Gastroesophageal sphincter (tissue), 4 donors: ENCODE data around the gene CYBRD1. TPM values are rescaled to one million over a fixed set of nuclear protein-coding genes. Genes with fewer than 3 reads are reported as not detected.
"Not testable (repeated sequence)": the region's sequence is repeated elsewhere in the genome, so short reads cannot be mapped to it uniquely, and the experiment has no call there.

Experiments
- ATAC-seq: fragments of 150-250 bp; one replicate; pipeline ENCODE4 v1.9.1; 2016; ENCODE audit warnings: mild to moderate bottlenecking, moderate library complexity
- H3K27ac ChIP-seq, 4 donors: fragments of 200-600 bp; sonication (generic) in 3 of 4; 1 replicate in 3 of 4; 2 replicates in 1 of 4; pipeline ENCODE4 v1.5.1; 2016 to 2019
- H3K27me3 ChIP-seq: fragments of 200-600 bp; sonication (generic); one replicate; pipeline ENCODE4 v1.5.1; 2019
- H3K36me3 ChIP-seq, 2 donors: fragments of 200-600 bp; sonication (generic); one replicate each; pipeline ENCODE4 v1.5.1; 2019; ENCODE audit warnings: control low read depth in 1 of 2
- H3K4me1 ChIP-seq, 3 donors: fragments of 200-600 bp; sonication (generic); 1 replicate in 2 of 3; 2 replicates in 1 of 3; pipeline ENCODE4 v1.5.1; 2016 to 2019; ENCODE audit warnings: control low read depth in 2 of 3
- H3K4me3 ChIP-seq, 2 donors: fragments of 200-600 bp; sonication (generic); one replicate each; pipeline ENCODE4 v1.5.1; 2019; ENCODE audit warnings: mild to moderate bottlenecking in 1 of 2, moderate library complexity in 1 of 2
- H3K9me3 ChIP-seq, 3 donors: fragments of 200-600 bp; sonication (generic); one replicate each; pipeline ENCODE4 v1.5.1; 2017 to 2019; ENCODE audit warnings: control low read depth in 2 of 3
- CTCF ChIP-seq, 4 experiments: fragments of 200-600 bp in 2 of 4; fragments of 450-650 bp in 2 of 4; sonication (generic) in 1 of 4; IDR thresholded peaks; one replicate each; pipeline ENCODE4 v1.5.1; 2017 to 2019; ENCODE audit warnings: antibody characterized with exemption in 4 of 4, mild to moderate bottlenecking in 2 of 4, moderate library complexity in 2 of 4
- EP300 ChIP-seq: sonication (generic); formaldehyde crosslinking; IDR thresholded peaks from one replicate; pipeline ENCODE4 v1.6.1; 2017; ENCODE audit warnings: antibody characterized with exemption, mild to moderate bottlenecking
- POLR2A ChIP-seq, 2 donors: fragments of 450-650 bp; IDR thresholded peaks; one replicate each; pipeline ENCODE4 v1.6.1; 2017; ENCODE audit warnings: antibody characterized with exemption in 2 of 2, mild to moderate bottlenecking in 2 of 2, moderate library complexity in 1 of 2
- POLR2AphosphoS5 ChIP-seq: sonication (generic); formaldehyde crosslinking; IDR thresholded peaks from one replicate; pipeline ENCODE4 v1.6.1; 2017; ENCODE audit warnings: antibody characterized with exemption
- WGBS, 2 donors: methylation state at CpG; one replicate each; pipeline ENCODE4 v1.1.5; 2018; ENCODE audit warnings: low coverage in 1 of 2; 5-methylcytosine and 5-hydroxymethylcytosine counted together
- total RNA-seq, 4 donors: library from RNA; depleted of rRNA; stranded (reverse); fragments of >200 nt; gene quantifications; one replicate each; pipeline ENCODE4 v1.1.0, GENCODE V29; 2016

The CYBRD1 gene
- total RNA-seq, 4 donors from 2014 or later, result 168 to 365 (median 242) TPM

- H3K27me3 ChIP-seq, result no peaks in the 10 kb centered on the region
- H3K27ac ChIP-seq, result no peak overlapping the region
- no peaks in the 10 kb centered on the region for H3K4me1 ChIP-seq
- peaks cover 0 to 19% of the 10 kb centered on the region in 2 donors for H3K36me3 ChIP-seq
- ATAC-seq, result no peak
- no peak overlapping the region for H3K4me3 ChIP-seq
- TF ChIP-seq POLR2A (IDR thresholded peaks at IDR 0.05) (no peak), EP300 (no peak), CTCF (IDR thresholded peaks at IDR 0.05) (no peak), POLR2AphosphoS5 (no peak)
- no peaks in the 10 kb centered on the region for H3K9me3 ChIP-seq
- 95 to 96% methylated on average over 4 of the region's 4 CpGs for WGBS, 2 donors
Measured at GRCh38 chr2:171487803-171488259, 34.4 kb upstream of the CYBRD1 start.

- Histone ChIP-seq H3K9me3 (no peaks in the 10 kb centered on the region), H3K27ac (no peak overlapping the region), H3K4me3 (no peak overlapping the region), H3K4me1 (no peaks in the 10 kb centered on the region), H3K36me3 (peaks cover 0 to 7% of the 10 kb centered on the region in 2 donors), H3K27me3 (no peaks in the 10 kb centered on the region)
- 96 to 100% methylated on average over 2 of the region's 2 CpGs for WGBS, 2 donors
- TF ChIP-seq POLR2A (IDR thresholded peaks at IDR 0.05) (no peak), CTCF (IDR thresholded peaks at IDR 0.05) (no peak), POLR2AphosphoS5 (no peak), EP300 (no peak)
- ATAC-seq, result no peak
Measured at GRCh38 chr2:171490577-171490976, 31.7 kb upstream of the CYBRD1 start.

DNA sequence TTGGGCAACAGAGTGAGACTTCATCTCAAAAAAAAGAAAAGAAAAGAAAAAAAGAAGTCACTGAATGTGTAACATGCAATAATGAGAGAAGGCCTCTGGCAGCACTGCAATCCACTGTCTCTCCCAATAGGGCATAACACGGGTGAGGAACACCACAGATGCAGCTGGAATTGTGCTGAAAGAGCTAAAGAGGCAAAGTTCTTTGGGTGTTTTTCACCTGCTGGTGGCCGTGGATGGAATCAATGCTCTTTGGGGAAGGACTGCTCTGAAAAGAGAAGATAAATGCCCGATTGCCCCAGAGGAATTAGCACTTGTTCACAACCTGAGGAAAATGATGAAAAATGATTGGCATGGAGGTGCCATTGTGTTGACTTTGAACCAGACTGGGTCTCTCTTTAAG is 31.0 kb upstream of the CYBRD1 start:
- ATAC-seq, result no peak
- Histone ChIP-seq H3K4me1 (no peaks in the 10 kb centered on the region), H3K27me3 (no peaks in the 10 kb centered on the region), H3K36me3 (peaks cover 0 to 6% of the 10 kb centered on the region in 2 donors), H3K27ac (no peak overlapping the region), H3K9me3 (no peaks in the 10 kb centered on the region), H3K4me3 (no peak overlapping the region)
- TF ChIP-seq CTCF (IDR thresholded peaks at IDR 0.05), result no peak
- no peak for TF ChIP-seq POLR2A (IDR thresholded peaks at IDR 0.05)
- TF ChIP-seq EP300, result no peak
- TF ChIP-seq POLR2AphosphoS5, result no peak
- WGBS, 2 donors, result 78 to 100% methylated on average over 1 to 3 of the region's 3 CpGs

DNA sequence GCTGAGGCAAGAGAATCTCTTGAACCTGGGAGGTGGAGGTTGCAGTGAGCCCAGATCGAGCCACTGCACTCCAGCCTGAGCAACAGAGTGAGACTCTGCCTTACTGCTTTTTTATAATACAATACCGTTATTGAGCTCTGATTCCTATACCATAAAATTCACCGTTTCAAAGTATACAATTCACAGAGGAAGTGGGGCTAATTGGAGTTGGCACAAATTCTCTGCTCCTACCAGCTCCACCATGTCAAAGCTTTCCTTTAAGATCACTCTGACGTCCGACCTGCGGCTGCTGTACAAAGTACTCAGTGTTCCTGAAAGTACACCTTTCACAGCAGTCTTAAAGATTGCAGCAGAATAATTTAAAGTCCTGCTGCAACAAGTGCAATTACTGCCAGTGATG is 29.6 kb upstream of the CYBRD1 start:
- no peak overlapping the region for H3K27ac ChIP-seq
- no peak overlapping the region for H3K4me3 ChIP-seq
- no peaks in the 10 kb centered on the region for H3K9me3 ChIP-seq
- ATAC-seq, result no peak
- no peaks in the 10 kb centered on the region for H3K27me3 ChIP-seq
- H3K36me3 ChIP-seq, result peaks cover 0 to 2% of the 10 kb centered on the region in 2 donors
- 66 to 77% methylated on average over 6 of the region's 6 CpGs for WGBS, 2 donors
- TF ChIP-seq POLR2AphosphoS5 (no peak), CTCF (IDR thresholded peaks at IDR 0.05) (no peak), EP300 (no peak), POLR2A (IDR thresholded peaks at IDR 0.05) (no peak)
- H3K4me1 ChIP-seq, result no peaks in the 10 kb centered on the region

DNA sequence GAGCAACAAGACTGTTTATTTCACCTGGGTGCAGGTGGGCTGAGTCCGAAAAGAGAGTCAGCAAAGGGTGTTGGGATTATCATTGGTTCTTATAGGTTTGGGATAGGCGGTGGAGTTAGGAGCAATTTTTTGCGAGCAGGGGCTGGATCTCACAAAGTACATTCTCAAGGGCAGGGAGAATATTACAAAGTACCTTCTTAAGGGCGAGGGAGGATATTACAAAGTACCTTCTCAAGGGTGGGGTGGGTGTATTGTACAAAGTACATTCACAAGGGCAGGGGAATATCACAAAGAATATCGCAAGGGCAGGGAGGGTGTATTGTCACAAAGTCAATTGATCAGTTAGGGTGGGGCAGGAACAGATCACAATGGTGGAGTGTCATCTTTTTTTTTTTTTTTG is 24.6 kb upstream of the CYBRD1 start:
- ATAC-seq, H3K27ac ChIP-seq, H3K27me3 ChIP-seq, H3K9me3 ChIP-seq, H3K4me3 ChIP-seq, H3K4me1 ChIP-seq, H3K36me3 ChIP-seq: not testable (repeated sequence)
- WGBS, 2 donors, result 94 to 97% methylated on average over 5 of the region's 5 CpGs
